ENCODE data around the gene OSBPL6. TPM values are rescaled to one million over a fixed set of nuclear protein-coding genes. Genes with fewer than 3 reads are reported as not detected.

The OSBPL6 gene
- total RNA-seq = 1.8 and 12.8 TPM in 2 replicates

GRCh38 chr2:178193823-178194599 lies at the start of gene OSBPL6:
Gene OSBPL6 (plus strand): TSS chr2:178194512. CDS start chr2:178306185, 111,673 bp downstream.

GRCh38 chr2:178450774-178451525 lies 256.6 kb downstream of the OSBPL6 start, which contains the start of the genes PJVK and PRKRA:
Gene PJVK (plus strand): TSS chr2:178451378. CDS start chr2:178453410, 2,032 bp downstream.
Gene PRKRA (minus strand): TSS chr2:178451175. CDS start chr2:178451030, 145 bp downstream.

Other genes starting within 250 kb of the OSBPL6 start
- gene PDE11A, start 121.7 kb upstream of the OSBPL6 start, total RNA-seq = 0.30 and 2.2 TPM in 2 replicates
- gene RBM45, start 82.1 kb upstream of the OSBPL6 start, total RNA-seq = 19.9 and 26.4 TPM in 2 replicates